HepG2 (cell line): Measurements from ENCODE around the gene PMVK. TPM values are rescaled to one million over a fixed set of nuclear protein-coding genes. Genes with fewer than 3 reads are reported as not detected.
A peak's percentile ranks its signal among the peaks of the same experiment; 100 is the strongest.

Source experiments
- ARNT2 ChIP-seq: sonication (generic); formaldehyde crosslinking; IDR thresholded peaks from 2 replicates; pipeline ENCODE4 v1.8.0; 2022; ENCODE audit warnings: mild to moderate bottlenecking, low read depth, missing genetic modification reagents, moderate library complexity
- ATF7 ChIP-seq, 2 experiments: fragments of 450-650 bp in 1 of 2; sonication (generic) in 1 of 2; formaldehyde crosslinking in 1 of 2; IDR thresholded peaks; 2 replicates each; pipeline versions ENCODE4 v1.4.0 to v1.6.1; 2016 to 2020; ENCODE audit warnings: antibody characterized with exemption in 1 of 2, mild to moderate bottlenecking in 1 of 2, missing genetic modification reagents in 1 of 2
- CHD2 ChIP-seq: IDR thresholded peaks from 2 replicates; pipeline ENCODE4 v1.6.1; 2011; ENCODE audit warnings: low read depth, low read length, improper control_type of control experiment
- DZIP1 ChIP-seq: sonication (generic); formaldehyde crosslinking; IDR thresholded peaks from 2 replicates; pipeline ENCODE4 v1.5.0; 2020; ENCODE audit warnings: mild to moderate bottlenecking, missing genetic modification reagents
- HNRNPH1 ChIP-seq: fragments of 200-400 bp; formaldehyde crosslinking; optimal IDR thresholded peaks from 2 replicates; pipeline ENCODE3; 2017; ENCODE audit warnings: mild to moderate bottlenecking, low read depth, low read length
- HOMEZ ChIP-seq: IDR thresholded peaks from 2 replicates; pipeline ENCODE4 v1.6.1; 2016; ENCODE audit warnings: low read depth
- KLF12 ChIP-seq: sonication (generic); formaldehyde crosslinking; IDR thresholded peaks from 2 replicates; pipeline ENCODE4 v1.4.0; 2020; ENCODE audit warnings: missing genetic modification reagents, borderline replicate concordance
- MEIS1 ChIP-seq: sonication (generic); formaldehyde crosslinking; IDR thresholded peaks from 2 replicates; pipeline ENCODE4 v1.9.0; 2021; ENCODE audit warnings: mild to moderate bottlenecking, missing genetic modification reagents, moderate library complexity, borderline replicate concordance
- NR2C2 ChIP-seq: sonication (generic); formaldehyde crosslinking; IDR thresholded peaks from 2 replicates; pipeline ENCODE4 v1.4.0; 2020; ENCODE audit warnings: missing genetic modification reagents, mild to moderate bottlenecking, moderate library complexity, borderline replicate concordance
- RFX3 ChIP-seq: IDR thresholded peaks from 2 replicates; pipeline ENCODE4 v1.6.1; 2016; ENCODE audit warnings: missing biosample characterization, missing genetic modification reagents
- TGIF2 ChIP-seq: IDR thresholded peaks from 2 replicates; pipeline ENCODE4 v1.6.1; 2016; ENCODE audit warnings: control low read depth, missing compliant biosample characterization
- USF2 ChIP-seq, 2 experiments: sonication (generic) in 1 of 2; formaldehyde crosslinking in 1 of 2; IDR thresholded peaks; 2 replicates each; pipeline versions ENCODE4 v1.5.1 to v1.6.1; 2011 to 2020; ENCODE audit warnings: borderline replicate concordance in 1 of 2, low read depth in 1 of 2, low read length in 1 of 2, mild to moderate bottlenecking in 1 of 2, missing genetic modification reagents in 1 of 2, moderate library complexity in 1 of 2
- ZBTB21 ChIP-seq: sonication (generic); formaldehyde crosslinking; IDR thresholded peaks from 2 replicates; pipeline ENCODE4 v1.4.0; 2020; ENCODE audit warnings: missing genetic modification reagents
- ZNF282 ChIP-seq: fragments of 450-650 bp; IDR thresholded peaks from 2 replicates; pipeline ENCODE4 v1.6.1; 2018; ENCODE audit not compliant: partially characterized antibody
- ZNF501 ChIP-seq: sonication (generic); formaldehyde crosslinking; IDR thresholded peaks from 2 replicates; pipeline ENCODE4 v1.5.1; 2020; ENCODE audit warnings: mild to moderate bottlenecking, moderate library complexity, missing genetic modification reagents
- ZNF510 ChIP-seq: sonication (generic); formaldehyde crosslinking; IDR thresholded peaks from 2 replicates; pipeline ENCODE4 v1.4.0; 2020; ENCODE audit warnings: low read depth, mild to moderate bottlenecking, missing genetic modification reagents
- polyA plus RNA-seq, 8 experiments: library from polyadenylated mRNA; depleted of rRNA in 3 of 8; stranded (reverse) in 7 of 8; unstranded in 1 of 8; fragments of >200 nt; fragmentation: Illumina TruSeq in 4 of 8; extraction: Trizol in 4 of 8; gene quantifications; 2 replicates each; pipeline versions ENCODE4 v1.2.1 to v1.2.3, GENCODE V29; 2011 to 2016; ENCODE audit warnings: low read depth in 4 of 8, missing spikeins in 1 of 8, mixed read lengths in 1 of 8; ENCODE audit not compliant: insufficient read depth in 1 of 8
- total RNA-seq, 5 experiments: library from RNA; depleted of rRNA; stranded (reverse); fragments of >200 nt; fragmentation: Illumina TruSeq; extraction: Trizol; gene quantifications; 2 replicates each; pipeline ENCODE4 v1.2.3, GENCODE V29; 2016; ENCODE audit warnings: low read depth in 1 of 5
- TF ChIP-seq, protein P1 (sequence below): sonication (generic); formaldehyde crosslinking; IDR thresholded peaks from 2 replicates; pipeline ENCODE4 v1.8.1; 2023; ENCODE audit warnings: mild to moderate bottlenecking, missing genetic modification reagents, borderline replicate concordance
- TF ChIP-seq, protein P2 (sequence below): sonication (generic); formaldehyde crosslinking; IDR thresholded peaks from 2 replicates; pipeline ENCODE4 v1.9.0; 2021; ENCODE audit warnings: missing genetic modification reagents, borderline replicate concordance

The PMVK gene
- total and polyA plus RNA-seq, 2 of the 13 experiments (the other 11 are each of a cell fraction or from before 2014, with no cell fraction given) = 3.9 to 12.6 TPM

DNA sequence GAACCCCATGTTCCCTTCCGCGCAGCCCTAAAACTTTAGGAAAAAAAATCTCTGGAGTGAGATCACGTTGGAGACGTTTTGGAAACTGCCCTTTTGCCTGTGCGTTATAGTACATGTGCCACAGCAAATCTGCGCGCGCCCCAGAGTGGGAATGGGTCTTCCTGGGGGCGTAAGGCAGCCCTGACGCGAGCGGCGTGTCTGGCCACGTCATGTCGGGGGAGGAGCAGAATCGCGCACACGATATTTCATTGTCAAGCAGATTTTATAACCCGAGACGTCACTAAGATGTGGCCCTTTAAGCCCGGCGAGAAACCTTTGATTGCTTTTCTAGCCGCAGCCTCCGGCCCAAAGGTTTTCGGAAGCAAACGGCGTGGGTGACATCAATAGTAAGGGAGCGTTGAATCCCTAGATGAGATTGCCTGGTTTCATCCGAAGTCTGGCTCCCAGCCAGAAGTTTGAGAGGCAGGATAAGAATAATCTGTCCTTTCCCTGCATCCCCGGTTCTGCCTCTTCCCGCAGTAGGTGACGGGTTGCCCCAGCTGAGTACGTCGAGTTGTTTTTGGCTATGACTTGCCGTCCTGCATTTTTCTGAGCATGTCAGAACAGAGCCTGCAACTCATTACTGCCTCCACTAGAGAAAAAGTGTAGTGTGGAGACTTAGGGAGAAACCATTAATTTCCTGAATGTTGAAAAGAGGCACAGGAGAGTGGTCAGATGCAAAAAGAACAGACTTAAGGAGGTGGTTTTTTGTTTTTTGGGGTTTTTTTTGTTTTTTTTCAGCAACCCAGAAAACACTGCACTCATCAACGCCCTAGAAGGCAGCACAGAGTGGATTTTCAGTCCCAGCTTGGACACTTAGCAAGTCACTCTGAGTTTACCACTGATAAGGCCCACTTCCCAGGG is 817 bp upstream of the PMVK start (continued):
- TF ChIP-seq ATF7 (IDR thresholded peaks at IDR 0.05) (peak; percentile 92; the same call in 1 of the 2 replicates), ATF7 (CRISPR knock-in tag; IDR thresholded peaks at IDR 0.05) (no peak), CHD2 (peak; percentile 24; the same call in 1 of the 2 replicates), RFX3 (no peak), HNRNPH1 (no peak), MEIS1 (CRISPR knock-in tag) (no peak), HOMEZ (CRISPR knock-in tag) (no peak), ZBTB21 (CRISPR knock-in tag) (peak; percentile 80), ZNF501 (CRISPR knock-in tag) (peak; percentile 21; the same call in 1 of the 2 replicates), ZNF510 (CRISPR knock-in tag) (no peak), NR2C2 (CRISPR knock-in tag) (no peak), TGIF2 (peak; percentile 59; the same call in 1 of the 2 replicates), KLF12 (no peak), DZIP1 (CRISPR knock-in tag) (no peak), ZNF282 (no peak), USF2 (IDR thresholded peaks at IDR 0.05; ENCODE audit: low read depth, low read length) (no peak), USF2 (CRISPR knock-in tag; IDR thresholded peaks at IDR 0.05; ENCODE audit: borderline replicate concordance) (no peak), ARNT2 (CRISPR knock-in tag) (no peak; the same call in 1 of the 2 replicates)
- TF ChIP-seq, protein P1, sequence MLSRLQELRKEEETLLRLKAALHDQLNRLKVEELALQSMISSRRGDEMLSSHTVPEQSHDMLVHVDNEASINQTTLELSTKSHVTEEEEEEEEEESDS = no peak
- TF ChIP-seq, protein P2, sequence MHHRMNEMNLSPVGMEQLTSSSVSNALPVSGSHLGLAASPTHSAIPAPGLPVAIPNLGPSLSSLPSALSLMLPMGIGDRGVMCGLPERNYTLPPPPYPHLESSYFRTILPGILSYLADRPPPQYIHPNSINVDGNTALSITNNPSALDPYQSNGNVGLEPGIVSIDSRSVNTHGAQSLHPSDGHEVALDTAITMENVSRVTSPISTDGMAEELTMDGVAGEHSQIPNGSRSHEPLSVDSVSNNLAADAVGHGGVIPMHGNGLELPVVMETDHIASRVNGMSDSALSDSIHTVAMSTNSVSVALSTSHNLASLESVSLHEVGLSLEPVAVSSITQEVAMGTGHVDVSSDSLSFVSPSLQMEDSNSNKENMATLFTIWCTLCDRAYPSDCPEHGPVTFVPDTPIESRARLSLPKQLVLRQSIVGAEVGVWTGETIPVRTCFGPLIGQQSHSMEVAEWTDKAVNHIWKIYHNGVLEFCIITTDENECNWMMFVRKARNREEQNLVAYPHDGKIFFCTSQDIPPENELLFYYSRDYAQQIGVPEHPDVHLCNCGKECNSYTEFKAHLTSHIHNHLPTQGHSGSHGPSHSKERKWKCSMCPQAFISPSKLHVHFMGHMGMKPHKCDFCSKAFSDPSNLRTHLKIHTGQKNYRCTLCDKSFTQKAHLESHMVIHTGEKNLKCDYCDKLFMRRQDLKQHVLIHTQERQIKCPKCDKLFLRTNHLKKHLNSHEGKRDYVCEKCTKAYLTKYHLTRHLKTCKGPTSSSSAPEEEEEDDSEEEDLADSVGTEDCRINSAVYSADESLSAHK (CRISPR knock-in tag) = no peak
